Measurements from ENCODE around the gene PLAAT2. TPM values are rescaled to one million over a fixed set of nuclear protein-coding genes. Genes with fewer than 3 reads are reported as not detected.

Gene PLAAT2
- total RNA-seq, 2 donors from 2014 or later = not detected

DNA sequence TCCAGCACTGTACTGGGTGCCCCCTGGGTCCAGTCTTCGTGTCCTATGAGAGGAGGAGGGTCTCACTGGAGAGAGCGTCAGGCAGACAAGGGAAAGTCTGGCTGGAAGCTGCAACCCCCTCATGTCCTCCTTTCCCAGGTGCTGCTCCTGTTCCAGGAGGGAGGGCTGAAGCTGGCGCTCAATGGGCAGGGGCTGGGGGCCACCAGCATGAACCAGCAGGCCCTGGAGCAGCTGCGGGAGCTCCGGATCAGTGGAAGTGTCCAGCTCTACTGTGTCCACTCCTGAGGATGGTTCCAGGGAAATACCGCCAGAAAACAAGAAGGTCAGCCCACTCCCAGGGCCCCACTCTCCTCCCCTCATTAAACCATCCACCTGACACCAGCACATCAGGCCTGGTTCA is 47.1 kb downstream of the PLAAT2 start:
- Histone ChIP-seq H3K9ac (ENCODE audit: extremely low read depth, low read length, poor library complexity, severe bottlenecking) (no peak overlapping the region), H3K36me3 (ENCODE audit: control insufficient read depth, insufficient read depth, low read length) (no peaks in the 10 kb centered on the region), H3K27me3 (ENCODE audit: control insufficient read depth, insufficient read depth, low read length, poor library complexity, severe bottlenecking) (no peaks in the 10 kb centered on the region), H3K27ac (ENCODE audit: low read depth, low read length) (no peak overlapping the region), H3K9me3 (ENCODE audit: control insufficient read depth, low read length) (peaks cover 20% of the 10 kb centered on the region), H3K4me1 (ENCODE audit: control insufficient read depth, insufficient read depth, low read length) (no peaks in the 10 kb centered on the region), H3K4me3 (ENCODE audit: low read length) (no peak overlapping the region)
- Mint-ChIP-seq H3K4me3 (no peak overlapping the region), H3K9me3 (peaks cover 28% of the 10 kb centered on the region), H3K27me3 (ENCODE audit: insufficient read depth) (no peaks in the 10 kb centered on the region), H3K4me1 (no peaks in the 10 kb centered on the region), H3K27ac (no peak overlapping the region), H3K36me3 (ENCODE audit: low read depth) (peaks cover 37% of the 10 kb centered on the region)
- TF ChIP-seq, protein P1, sequence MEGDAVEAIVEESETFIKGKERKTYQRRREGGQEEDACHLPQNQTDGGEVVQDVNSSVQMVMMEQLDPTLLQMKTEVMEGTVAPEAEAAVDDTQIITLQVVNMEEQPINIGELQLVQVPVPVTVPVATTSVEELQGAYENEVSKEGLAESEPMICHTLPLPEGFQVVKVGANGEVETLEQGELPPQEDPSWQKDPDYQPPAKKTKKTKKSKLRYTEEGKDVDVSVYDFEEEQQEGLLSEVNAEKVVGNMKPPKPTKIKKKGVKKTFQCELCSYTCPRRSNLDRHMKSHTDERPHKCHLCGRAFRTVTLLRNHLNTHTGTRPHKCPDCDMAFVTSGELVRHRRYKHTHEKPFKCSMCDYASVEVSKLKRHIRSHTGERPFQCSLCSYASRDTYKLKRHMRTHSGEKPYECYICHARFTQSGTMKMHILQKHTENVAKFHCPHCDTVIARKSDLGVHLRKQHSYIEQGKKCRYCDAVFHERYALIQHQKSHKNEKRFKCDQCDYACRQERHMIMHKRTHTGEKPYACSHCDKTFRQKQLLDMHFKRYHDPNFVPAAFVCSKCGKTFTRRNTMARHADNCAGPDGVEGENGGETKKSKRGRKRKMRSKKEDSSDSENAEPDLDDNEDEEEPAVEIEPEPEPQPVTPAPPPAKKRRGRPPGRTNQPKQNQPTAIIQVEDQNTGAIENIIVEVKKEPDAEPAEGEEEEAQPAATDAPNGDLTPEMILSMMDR (conservative IDR thresholded peaks at IDR 0.05) = no peak
- WGBS, 2 experiments (ENCODE audit: insufficient coverage in 1 of 2, insufficient read length in 1 of 2) = 96 to 98% methylated on average over 4 to 6 of the region's 6 CpGs
- no peak for DNase-seq

DNA sequence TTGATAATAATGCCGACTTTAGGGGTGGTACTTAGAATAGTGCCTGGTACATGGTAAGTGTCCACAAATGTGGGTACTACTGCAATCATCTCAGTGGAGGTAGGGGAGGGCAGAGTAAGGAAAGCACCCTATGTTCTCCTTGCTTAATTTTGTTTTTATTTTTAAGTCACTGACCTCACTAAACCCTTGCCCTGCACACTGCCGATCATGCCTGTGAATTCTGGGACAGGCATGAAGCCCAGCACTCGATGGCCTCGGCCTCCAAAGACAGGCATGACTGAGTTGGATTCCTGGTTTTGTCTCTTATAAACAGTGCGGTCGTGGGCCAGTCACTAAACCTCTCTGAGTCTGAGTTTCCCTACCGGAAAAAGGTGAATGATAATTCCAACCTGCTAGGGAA is 50.4 kb downstream of the PLAAT2 start:
- Histone ChIP-seq H3K9me3 (ENCODE audit: control insufficient read depth, low read length) (no peaks in the 10 kb centered on the region), H3K9ac (ENCODE audit: extremely low read depth, low read length, poor library complexity, severe bottlenecking) (no peak overlapping the region), H3K27ac (ENCODE audit: low read depth, low read length) (no peak overlapping the region), H3K4me1 (ENCODE audit: control insufficient read depth, insufficient read depth, low read length) (no peaks in the 10 kb centered on the region), H3K36me3 (ENCODE audit: control insufficient read depth, insufficient read depth, low read length) (no peaks in the 10 kb centered on the region), H3K4me3 (ENCODE audit: low read length) (no peak overlapping the region), H3K27me3 (ENCODE audit: control insufficient read depth, insufficient read depth, low read length, poor library complexity, severe bottlenecking) (no peaks in the 10 kb centered on the region)
- Mint-ChIP-seq H3K27ac (no peak overlapping the region), H3K27me3 (ENCODE audit: insufficient read depth) (no peaks in the 10 kb centered on the region), H3K4me1 (peaks cover 8% of the 10 kb centered on the region), H3K9me3 (peaks cover 2% of the 10 kb centered on the region), H3K4me3 (no peak overlapping the region), H3K36me3 (ENCODE audit: low read depth) (peaks cover 17% of the 10 kb centered on the region)
- TF ChIP-seq, protein P1 (conservative IDR thresholded peaks at IDR 0.05) = no peak
- DNase-seq = no peak
- WGBS, 2 experiments (ENCODE audit: insufficient coverage in 1 of 2, insufficient read length in 1 of 2) = 95 to 96% methylated on average over 5 to 7 of the region's 7 CpGs

DNA sequence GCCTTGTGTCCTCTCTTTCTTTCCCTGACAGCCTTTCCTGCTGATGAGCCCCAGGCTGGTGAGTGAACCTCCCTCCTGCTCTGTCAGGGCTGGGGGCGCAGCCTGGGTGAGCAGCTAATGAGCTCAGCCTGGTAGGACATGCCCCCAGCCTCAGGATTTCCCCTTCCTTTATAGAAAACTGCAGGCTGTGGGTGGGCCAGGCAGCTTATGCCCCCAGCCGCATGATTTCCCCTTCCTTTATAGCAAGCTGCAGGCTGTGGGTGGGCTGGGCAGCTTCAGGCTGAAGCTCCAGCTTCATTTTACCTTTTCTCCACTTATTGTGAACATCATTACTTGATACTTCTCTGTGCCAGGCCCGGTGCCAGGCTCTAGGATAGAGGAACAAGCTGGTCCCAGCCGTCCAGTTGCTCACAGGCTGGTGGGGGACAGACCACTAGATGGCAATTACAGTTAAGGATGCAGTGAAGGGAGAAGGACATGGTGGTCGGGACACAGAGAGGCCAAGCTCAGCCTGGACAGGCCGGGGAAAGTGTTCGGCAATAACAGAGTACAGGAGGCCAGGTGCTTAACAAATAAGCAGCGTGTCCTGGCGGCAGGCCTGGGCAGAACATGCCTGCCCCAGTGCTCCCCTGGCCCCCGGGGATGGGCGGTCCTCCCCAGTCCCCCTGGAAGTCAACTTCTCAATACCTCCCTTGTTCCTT is 52.0 kb downstream of the PLAAT2 start:
- Histone ChIP-seq H3K9me3 (ENCODE audit: control insufficient read depth, low read length) (no peaks in the 10 kb centered on the region), H3K9ac (ENCODE audit: extremely low read depth, low read length, poor library complexity, severe bottlenecking) (no peak overlapping the region), H3K4me3 (ENCODE audit: low read length) (no peak overlapping the region), H3K36me3 (ENCODE audit: control insufficient read depth, insufficient read depth, low read length) (no peaks in the 10 kb centered on the region), H3K4me1 (ENCODE audit: control insufficient read depth, insufficient read depth, low read length) (peaks cover 3% of the 10 kb centered on the region), H3K27ac (ENCODE audit: low read depth, low read length) (no peak overlapping the region), H3K27me3 (ENCODE audit: control insufficient read depth, insufficient read depth, low read length, poor library complexity, severe bottlenecking) (no peaks in the 10 kb centered on the region)
- Mint-ChIP-seq H3K4me1 (peaks cover 21% of the 10 kb centered on the region), H3K4me3 (no peak overlapping the region), H3K36me3 (ENCODE audit: low read depth) (peaks cover 11% of the 10 kb centered on the region), H3K27ac (no peak overlapping the region), H3K9me3 (no peaks in the 10 kb centered on the region), H3K27me3 (ENCODE audit: insufficient read depth) (no peaks in the 10 kb centered on the region)
- no peak for DNase-seq
- TF ChIP-seq, protein P1 (conservative IDR thresholded peaks at IDR 0.05) = peak; percentile 14
- WGBS, 2 experiments (ENCODE audit: insufficient coverage in 1 of 2, insufficient read length in 1 of 2) = 88 to 89% methylated on average over 5 to 11 of the region's 11 CpGs

All from endodermal cell (in vitro differentiated cells).